Naive thymus-derived CD8-positive, alpha-beta T cell (primary cell): ENCODE measurements around the gene PLPPR1. TPM values are rescaled to one million over a fixed set of nuclear protein-coding genes. Genes with fewer than 3 reads are reported as not detected.

Experiments used
- ATAC-seq, 2 donors: fragments of 150-1000 bp; cut with Tn5 transposase in 1 of 2; sonication (Bioruptor Pico), chemical (Tn5 transposase) in 1 of 2; 1 replicate in 1 of 2; 2 replicates in 1 of 2; pipeline ENCODE4 v1.10.0; 2021; ENCODE audit warnings: mild to moderate bottlenecking in 2 of 2, moderate library complexity in 2 of 2
- POLR2A ChIA-PET: fragments of 350-600 bp; sonication (Branson Sonifier 250); formaldehyde crosslinking; loops from one replicate; lab custom pipeline; 2021; ENCODE audit warnings: antibody characterized with exemption; lab: Charles Lee
- DNase-seq, 10 donors: peaks; one replicate each; pipeline versions ENCODE4 v3.0.0 to v3.0.0-alpha.2; 2020 to 2022
- H3K27ac Mint-ChIP-seq, 10 donors: one replicate each; pipeline ENCODE4 v1.8.0; 2020 to 2022; ENCODE audit warnings: mild to moderate bottlenecking in 10 of 10, mixed read lengths in 10 of 10, moderate library complexity in 4 of 10, inconsistent platforms in 1 of 10
- H3K27me3 Mint-ChIP-seq, 5 donors: one replicate each; pipeline ENCODE4 v1.8.0; 2021 to 2022; ENCODE audit warnings: mixed read lengths in 5 of 5
- H3K36me3 Mint-ChIP-seq, 3 donors: one replicate each; pipeline ENCODE4 v1.8.0; 2020 to 2022; ENCODE audit warnings: mixed read lengths in 3 of 3, mild to moderate bottlenecking in 2 of 3, inconsistent platforms in 1 of 3
- H3K4me1 Mint-ChIP-seq, 4 donors: one replicate each; pipeline ENCODE4 v1.8.0; 2021 to 2022; ENCODE audit warnings: mixed read lengths in 4 of 4
- H3K4me3 Mint-ChIP-seq, 10 donors: one replicate each; pipeline ENCODE4 v1.8.0; 2020 to 2022; ENCODE audit warnings: mild to moderate bottlenecking in 10 of 10, mixed read lengths in 10 of 10, moderate library complexity in 6 of 10, inconsistent platforms in 1 of 10
- H3K9me3 Mint-ChIP-seq, 9 donors: one replicate each; pipeline ENCODE4 v1.8.0; 2020 to 2022; ENCODE audit warnings: mixed read lengths in 9 of 9, mild to moderate bottlenecking in 3 of 9, inconsistent platforms in 1 of 9, moderate library complexity in 1 of 9
- polyA plus RNA-seq, 3 donors: library from polyadenylated mRNA; unstranded; fragments of 300-500 nt; fragmentation: Illumina TruSeq; gene quantifications; one replicate each; pipeline ENCODE4 v1.2.3, GENCODE V29; 2021
- total RNA-seq, 8 experiments: library from RNA in 2 of 8; stranded (reverse) in 2 of 8; gene quantifications; one replicate each; pipeline ENCODE4 v1.2.3 and lab custom pipeline; 2021 to 2026

PLPPR1 gene
- total and polyA plus RNA-seq, 5 experiments from 2014 or later = not detected

- no peak overlapping the region for H3K4me3 Mint-ChIP-seq
- no peak for DNase-seq
- H3K27ac Mint-ChIP-seq = no peak overlapping the region
- no peaks in the 10 kb centered on the region for H3K36me3 Mint-ChIP-seq
- H3K27me3 Mint-ChIP-seq = peaks cover 0 to 8% (median 3%) of the 10 kb centered on the region in 5 donors
- no peak for ATAC-seq
- POLR2A ChIA-PET = no interaction called here
- H3K9me3 Mint-ChIP-seq = peaks cover 0 to 4% (median 0%) of the 10 kb centered on the region in 9 donors
- H3K4me1 Mint-ChIP-seq = no peaks in the 10 kb centered on the region
These were observed 163.2 kb downstream of the PLPPR1 start for GRCh38 chr9:101191723-101192122.

GRCh38 chr9:101197026-101197425 is 168.5 kb downstream of the PLPPR1 start:
- Mint-ChIP-seq H3K9me3 (no peaks in the 10 kb centered on the region), H3K27ac (no peak overlapping the region), H3K36me3 (no peaks in the 10 kb centered on the region), H3K27me3 (peaks cover 0 to 4% (median 0%) of the 10 kb centered on the region in 5 donors), H3K4me3 (no peak overlapping the region), H3K4me1 (no peaks in the 10 kb centered on the region)
- POLR2A ChIA-PET = no interaction called here
- DNase-seq (no peak), ATAC-seq (no peak)

GRCh38 chr9:101200852-101201251 is 172.3 kb downstream of the PLPPR1 start:
- POLR2A ChIA-PET = no interaction called here
- H3K4me1 Mint-ChIP-seq = no peaks in the 10 kb centered on the region
- DNase-seq (no peak), ATAC-seq (no peak)
- no peaks in the 10 kb centered on the region for H3K36me3 Mint-ChIP-seq
- H3K27me3 Mint-ChIP-seq = peaks cover 0 to 3% (median 0%) of the 10 kb centered on the region in 5 donors
- H3K4me3 Mint-ChIP-seq = no peak overlapping the region
- peak overlapping the region in 1 of 10 donors; percentile 40 for H3K27ac Mint-ChIP-seq
- no peaks in the 10 kb centered on the region for H3K9me3 Mint-ChIP-seq

- H3K4me1 Mint-ChIP-seq = no peaks in the 10 kb centered on the region
These were observed 173.1 kb downstream of the PLPPR1 start for GRCh38 chr9:101201630-101202029.

GRCh38 chr9:101209670-101210069 is 181.1 kb downstream of the PLPPR1 start:
- no peak overlapping the region for H3K4me3 Mint-ChIP-seq
- H3K27me3 Mint-ChIP-seq = peaks cover 1 to 13% (median 4%) of the 10 kb centered on the region in 5 donors
- POLR2A ChIA-PET = no interaction called here
- ATAC-seq = no peak
- DNase-seq = no peak
- H3K27ac Mint-ChIP-seq = no peak overlapping the region
- H3K9me3 Mint-ChIP-seq = no peaks in the 10 kb centered on the region
- H3K4me1 Mint-ChIP-seq = no peaks in the 10 kb centered on the region
- no peaks in the 10 kb centered on the region for H3K36me3 Mint-ChIP-seq

More at GRCh38 chr9:101201630-101202029, 173.1 kb downstream of the PLPPR1 start:
- no peak for DNase-seq
- H3K4me3 Mint-ChIP-seq = no peak overlapping the region
- ATAC-seq = no peak
- POLR2A ChIA-PET = no interaction called here
- no peaks in the 10 kb centered on the region for H3K36me3 Mint-ChIP-seq
- H3K9me3 Mint-ChIP-seq = no peaks in the 10 kb centered on the region
- H3K27me3 Mint-ChIP-seq = peaks cover 0 to 3% (median 0%) of the 10 kb centered on the region in 5 donors
- H3K27ac Mint-ChIP-seq = no peak overlapping the region

- POLR2A ChIA-PET = no interaction called here
- no peak for ATAC-seq
- H3K27me3 Mint-ChIP-seq = peaks cover 6 to 21% (median 8%) of the 10 kb centered on the region in 5 donors
These were observed 184.1 kb downstream of the PLPPR1 start for GRCh38 chr9:101212661-101213060.

GRCh38 chr9:101219030-101219429 is 190.5 kb downstream of the PLPPR1 start:
- Mint-ChIP-seq H3K36me3 (peaks cover 0 to 4% (median 0%) of the 10 kb centered on the region in 3 donors), H3K27me3 (peaks cover 2 to 23% (median 12%) of the 10 kb centered on the region in 5 donors), H3K27ac (no peak overlapping the region), H3K9me3 (peaks cover 0 to 4% (median 0%) of the 10 kb centered on the region in 9 donors), H3K4me1 (no peaks in the 10 kb centered on the region), H3K4me3 (no peak overlapping the region)
- ATAC-seq = no peak
- POLR2A ChIA-PET = no interaction called here
- DNase-seq = no peak

More at GRCh38 chr9:101212661-101213060, 184.1 kb downstream of the PLPPR1 start:
- H3K4me1 Mint-ChIP-seq = no peaks in the 10 kb centered on the region
- H3K4me3 Mint-ChIP-seq = no peak overlapping the region
- no peak for DNase-seq
- H3K27ac Mint-ChIP-seq = no peak overlapping the region
- peaks cover 0 to 4% (median 0%) of the 10 kb centered on the region in 3 donors for H3K36me3 Mint-ChIP-seq
- H3K9me3 Mint-ChIP-seq = peaks cover 0 to 4% (median 0%) of the 10 kb centered on the region in 9 donors

GRCh38 chr9:101220341-101220740 is 191.8 kb downstream of the PLPPR1 start:
- Mint-ChIP-seq H3K27me3 (peaks cover 2 to 28% (median 11%) of the 10 kb centered on the region in 5 donors), H3K27ac (no peak overlapping the region), H3K4me3 (no peak overlapping the region), H3K4me1 (no peaks in the 10 kb centered on the region), H3K9me3 (peaks cover 0 to 3% (median 0%) of the 10 kb centered on the region in 9 donors), H3K36me3 (peaks cover 0 to 4% (median 0%) of the 10 kb centered on the region in 3 donors)
- POLR2A ChIA-PET = no interaction called here
- ATAC-seq (no peak), DNase-seq (no peak)

- no peak for DNase-seq
- ATAC-seq = no peak
- no peaks in the 10 kb centered on the region for H3K36me3 Mint-ChIP-seq
- POLR2A ChIA-PET = no interaction called here
- no peak overlapping the region for H3K4me3 Mint-ChIP-seq
- H3K27ac Mint-ChIP-seq = no peak overlapping the region
- H3K27me3 Mint-ChIP-seq = peaks cover 0 to 14% (median 3%) of the 10 kb centered on the region in 5 donors
- no peaks in the 10 kb centered on the region for H3K9me3 Mint-ChIP-seq
- H3K4me1 Mint-ChIP-seq = no peaks in the 10 kb centered on the region
These were observed 196.7 kb downstream of the PLPPR1 start for GRCh38 chr9:101225271-101225670.

- Mint-ChIP-seq H3K4me1 (no peaks in the 10 kb centered on the region), H3K36me3 (no peaks in the 10 kb centered on the region), H3K27ac (no peak overlapping the region), H3K27me3 (peaks cover 0 to 14% (median 3%) of the 10 kb centered on the region in 5 donors), H3K9me3 (no peaks in the 10 kb centered on the region), H3K4me3 (no peak overlapping the region)
- POLR2A ChIA-PET = no interaction called here
- DNase-seq = no peak
- no peak for ATAC-seq
These were observed 197.6 kb downstream of the PLPPR1 start for GRCh38 chr9:101226161-101226560.

- Mint-ChIP-seq H3K27ac (no peak overlapping the region), H3K27me3 (peaks cover 0 to 14% (median 3%) of the 10 kb centered on the region in 5 donors), H3K36me3 (no peaks in the 10 kb centered on the region), H3K4me3 (no peak overlapping the region), H3K4me1 (no peaks in the 10 kb centered on the region), H3K9me3 (no peaks in the 10 kb centered on the region)
- no peak for DNase-seq
- POLR2A ChIA-PET = no interaction called here
- ATAC-seq = no peak
These were observed 198.3 kb downstream of the PLPPR1 start for GRCh38 chr9:101226803-101227202.

- DNase-seq = no peak
- Mint-ChIP-seq H3K36me3 (no peaks in the 10 kb centered on the region), H3K4me1 (no peaks in the 10 kb centered on the region), H3K27me3 (peaks cover 0 to 6% (median 1%) of the 10 kb centered on the region in 5 donors), H3K4me3 (no peak overlapping the region), H3K27ac (no peak overlapping the region), H3K9me3 (no peaks in the 10 kb centered on the region)
- POLR2A ChIA-PET = no interaction called here
- ATAC-seq = no peak
These were observed 201.1 kb downstream of the PLPPR1 start for GRCh38 chr9:101229606-101230005.

- POLR2A ChIA-PET = no interaction called here
- DNase-seq (no peak), ATAC-seq (no peak)
- H3K4me3 Mint-ChIP-seq = no peak overlapping the region
- H3K36me3 Mint-ChIP-seq = no peaks in the 10 kb centered on the region
- H3K27ac Mint-ChIP-seq = no peak overlapping the region
- H3K9me3 Mint-ChIP-seq = no peaks in the 10 kb centered on the region
- H3K4me1 Mint-ChIP-seq = no peaks in the 10 kb centered on the region
- H3K27me3 Mint-ChIP-seq = peaks cover 4 to 18% (median 6%) of the 10 kb centered on the region in 5 donors
These were observed 204.0 kb downstream of the PLPPR1 start for GRCh38 chr9:101232405-101232977.
